Suprapubic skin (tissue), 4 donors: ENCODE measurements around the gene EBI3. TPM values are rescaled to one million over a fixed set of nuclear protein-coding genes. Genes with fewer than 3 reads are reported as not detected.

Experiments used
- DNase-seq, 2 donors: peaks; one replicate each; pipeline ENCODE4 v3.0.0-alpha.2; 2019; ENCODE audit warnings: low spot score in 2 of 2
- H3K27ac ChIP-seq: fragments of 200-600 bp; sonication (generic); one replicate; pipeline ENCODE4 v1.5.1; 2019
- H3K27me3 ChIP-seq: fragments of 200-600 bp; sonication (generic); one replicate; pipeline ENCODE4 v1.5.1; 2019
- H3K36me3 ChIP-seq: fragments of 200-600 bp; sonication (generic); one replicate; pipeline ENCODE4 v1.5.1; 2019
- H3K4me1 ChIP-seq: fragments of 200-600 bp; sonication (generic); one replicate; pipeline ENCODE4 v1.5.1; 2019
- H3K4me3 ChIP-seq: fragments of 200-600 bp; sonication (generic); one replicate; pipeline ENCODE4 v1.5.1; 2019; ENCODE audit warnings: mild to moderate bottlenecking
- H3K9me3 ChIP-seq: fragments of 200-600 bp; sonication (generic); one replicate; pipeline ENCODE4 v1.5.1; 2019
- EP300 ChIP-seq: sonication (generic); formaldehyde crosslinking; IDR thresholded peaks from one replicate; pipeline ENCODE4 v1.6.1; 2017; ENCODE audit warnings: antibody characterized with exemption
- POLR2A ChIP-seq, 2 donors: fragments of 450-650 bp; IDR thresholded peaks; one replicate each; pipeline ENCODE4 v1.6.1; 2017; ENCODE audit warnings: antibody characterized with exemption in 2 of 2, mild to moderate bottlenecking in 2 of 2, moderate library complexity in 2 of 2
- POLR2AphosphoS5 ChIP-seq, 3 donors: sonication (generic); formaldehyde crosslinking; IDR thresholded peaks; one replicate each; pipeline ENCODE4 v1.6.1; 2017; ENCODE audit warnings: antibody characterized with exemption in 3 of 3
- WGBS: methylation state at CpG from one replicate; pipeline ENCODE4 v1.1.5; 2018; 5-methylcytosine and 5-hydroxymethylcytosine counted together
- total RNA-seq, 4 donors: library from RNA; depleted of rRNA; stranded (reverse); fragments of >200 nt; gene quantifications; one replicate each; pipeline ENCODE4 v1.1.0, GENCODE V29; 2016
- TF ChIP-seq, protein P1 (sequence below), 2 donors: fragments of 200-600 bp in 1 of 2; fragments of 450-650 bp in 1 of 2; sonication (generic) in 1 of 2; IDR thresholded peaks; one replicate each; pipeline ENCODE4 v1.5.1; 2016 to 2019; ENCODE audit warnings: antibody characterized with exemption in 2 of 2, mild to moderate bottlenecking in 1 of 2, moderate library complexity in 1 of 2

EBI3 gene
- total RNA-seq, 4 donors from 2014 or later, result 0.57 to 0.89 (median 0.57) TPM; not detected in 1

DNA sequence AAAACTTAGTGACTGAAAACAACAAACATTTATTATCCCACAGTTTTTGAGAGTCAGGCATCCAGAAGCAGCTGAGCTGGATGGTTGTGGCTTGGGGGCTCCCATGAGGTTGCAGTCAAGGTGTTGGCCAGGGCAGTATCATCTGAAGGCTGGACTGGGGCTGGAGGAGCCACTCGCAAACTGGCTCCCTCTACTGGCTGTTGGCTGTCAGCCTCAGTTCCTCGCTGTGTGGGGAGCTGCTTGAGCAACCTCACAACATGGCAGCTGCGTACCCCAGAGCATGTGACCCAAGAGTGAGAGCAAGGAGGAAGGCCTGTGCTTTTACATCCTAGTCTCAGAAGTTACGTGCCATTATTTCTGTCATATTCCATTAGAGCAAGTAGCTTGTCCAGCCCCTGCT, 27.2 kb downstream of the EBI3 start:
- H3K9me3 ChIP-seq, result no peaks in the 10 kb centered on the region
- TF ChIP-seq, protein P1, sequence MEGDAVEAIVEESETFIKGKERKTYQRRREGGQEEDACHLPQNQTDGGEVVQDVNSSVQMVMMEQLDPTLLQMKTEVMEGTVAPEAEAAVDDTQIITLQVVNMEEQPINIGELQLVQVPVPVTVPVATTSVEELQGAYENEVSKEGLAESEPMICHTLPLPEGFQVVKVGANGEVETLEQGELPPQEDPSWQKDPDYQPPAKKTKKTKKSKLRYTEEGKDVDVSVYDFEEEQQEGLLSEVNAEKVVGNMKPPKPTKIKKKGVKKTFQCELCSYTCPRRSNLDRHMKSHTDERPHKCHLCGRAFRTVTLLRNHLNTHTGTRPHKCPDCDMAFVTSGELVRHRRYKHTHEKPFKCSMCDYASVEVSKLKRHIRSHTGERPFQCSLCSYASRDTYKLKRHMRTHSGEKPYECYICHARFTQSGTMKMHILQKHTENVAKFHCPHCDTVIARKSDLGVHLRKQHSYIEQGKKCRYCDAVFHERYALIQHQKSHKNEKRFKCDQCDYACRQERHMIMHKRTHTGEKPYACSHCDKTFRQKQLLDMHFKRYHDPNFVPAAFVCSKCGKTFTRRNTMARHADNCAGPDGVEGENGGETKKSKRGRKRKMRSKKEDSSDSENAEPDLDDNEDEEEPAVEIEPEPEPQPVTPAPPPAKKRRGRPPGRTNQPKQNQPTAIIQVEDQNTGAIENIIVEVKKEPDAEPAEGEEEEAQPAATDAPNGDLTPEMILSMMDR (IDR thresholded peaks at IDR 0.05), result no peak
- TF ChIP-seq POLR2A (IDR thresholded peaks at IDR 0.05) (no peak), EP300 (no peak), POLR2AphosphoS5 (IDR thresholded peaks at IDR 0.05) (no peak)
- H3K36me3 ChIP-seq, result peaks cover 99% of the 10 kb centered on the region
- H3K27me3 ChIP-seq, result no peaks in the 10 kb centered on the region
- WGBS, result 90% methylated on average over 4 of the region's 4 CpGs
- H3K4me1 ChIP-seq, result no peaks in the 10 kb centered on the region
- H3K27ac ChIP-seq, result no peak overlapping the region
- no peak overlapping the region for H3K4me3 ChIP-seq
- no peak for DNase-seq

DNA sequence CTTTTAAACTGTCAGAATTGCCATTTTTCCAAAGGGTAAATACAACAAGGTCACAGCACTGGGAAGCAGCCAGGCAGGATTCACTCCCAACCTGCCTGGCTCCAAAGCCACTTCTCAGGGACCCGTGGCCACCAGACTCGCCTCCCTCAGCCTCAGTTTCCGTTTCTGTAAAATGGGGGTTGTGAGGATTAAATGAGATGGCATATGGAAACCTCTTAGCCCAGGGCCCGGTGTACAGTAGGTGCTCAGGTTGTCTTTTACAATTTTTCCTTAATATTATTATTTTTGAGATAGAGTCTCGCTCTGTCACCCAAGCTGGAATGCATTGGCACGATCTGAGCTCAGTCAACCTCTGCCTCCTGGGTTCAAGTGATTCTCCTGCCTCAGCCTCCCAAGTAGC, 27.7 kb downstream of the EBI3 start:
- no peaks in the 10 kb centered on the region for H3K27me3 ChIP-seq
- no peak for DNase-seq
- peaks cover 99% of the 10 kb centered on the region for H3K36me3 ChIP-seq
- whole genome bisulfite sequencing, result 84% methylated on average over 6 of the region's 6 CpGs
- H3K4me3 ChIP-seq, result no peak overlapping the region
- no peak overlapping the region for H3K27ac ChIP-seq
- no peak for TF ChIP-seq POLR2A (IDR thresholded peaks at IDR 0.05)
- no peak for TF ChIP-seq POLR2AphosphoS5 (IDR thresholded peaks at IDR 0.05)
- TF ChIP-seq EP300, result no peak
- TF ChIP-seq, protein P1 (IDR thresholded peaks at IDR 0.05), result no peak
- H3K4me1 ChIP-seq, result no peaks in the 10 kb centered on the region
- H3K9me3 ChIP-seq, result no peaks in the 10 kb centered on the region

DNA sequence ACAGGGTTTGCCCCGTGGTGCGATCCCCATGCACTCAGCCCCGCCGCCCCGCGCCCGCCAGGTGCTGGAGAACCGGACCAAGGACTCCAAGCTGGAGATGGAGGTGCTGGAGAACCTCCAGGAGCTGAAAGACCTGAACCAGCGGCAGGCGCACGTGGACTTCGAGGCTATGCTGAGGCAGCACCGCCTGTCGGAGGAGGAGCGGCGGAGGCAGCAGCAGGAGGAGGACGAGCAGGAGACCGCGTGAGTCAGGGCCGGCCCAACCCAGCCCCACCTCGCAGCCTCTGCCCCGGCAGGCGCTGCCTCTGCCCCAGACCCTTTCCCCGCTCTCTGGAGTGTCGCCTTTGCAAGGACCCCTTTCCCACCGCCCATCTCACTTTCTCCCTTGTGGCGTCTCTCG, 28.9 kb downstream of the EBI3 start:
- Histone ChIP-seq H3K27ac (no peak overlapping the region), H3K9me3 (no peaks in the 10 kb centered on the region), H3K4me1 (no peaks in the 10 kb centered on the region), H3K4me3 (no peak overlapping the region), H3K27me3 (no peaks in the 10 kb centered on the region), H3K36me3 (peaks cover 99% of the 10 kb centered on the region)
- 90% methylated on average over 18 of the region's 28 CpGs for WGBS
- no peak for TF ChIP-seq POLR2A (IDR thresholded peaks at IDR 0.05)
- TF ChIP-seq EP300, result no peak
- no peak for TF ChIP-seq POLR2AphosphoS5 (IDR thresholded peaks at IDR 0.05)
- TF ChIP-seq, protein P1 (IDR thresholded peaks at IDR 0.05), result no peak
- DNase-seq, result no peak

DNA sequence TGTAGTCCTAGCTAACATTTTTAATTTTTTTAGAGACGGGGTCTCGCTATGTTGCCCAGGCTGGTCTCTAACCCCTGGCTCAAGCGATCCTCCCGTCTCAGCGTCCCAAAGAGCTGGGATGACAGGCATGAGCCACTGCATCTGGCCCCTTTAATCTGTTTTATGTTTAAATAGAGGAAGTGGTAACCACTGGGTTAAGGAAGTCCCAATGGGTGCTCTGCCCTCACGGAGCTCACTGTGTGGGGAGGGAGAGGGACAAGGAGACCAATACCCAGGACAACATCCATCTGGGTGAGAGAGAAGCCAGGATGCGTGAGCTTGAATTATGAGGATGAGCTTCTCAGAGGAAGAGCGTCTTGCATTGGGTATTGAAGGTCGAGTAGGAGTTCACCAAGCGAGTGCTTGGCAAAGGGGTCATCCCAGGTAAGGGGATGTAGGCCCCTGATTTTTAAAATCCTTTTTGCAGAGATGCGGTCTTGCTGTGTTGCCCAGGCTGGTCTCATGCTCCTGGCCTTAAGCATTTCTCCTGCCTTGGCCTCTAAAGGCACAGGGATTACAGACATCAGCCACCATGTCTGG, 31.4 kb downstream of the EBI3 start:
- Histone ChIP-seq H3K9me3 (no peaks in the 10 kb centered on the region), H3K36me3 (peaks cover 96% of the 10 kb centered on the region), H3K4me1 (no peaks in the 10 kb centered on the region), H3K27me3 (no peaks in the 10 kb centered on the region), H3K27ac (no peak overlapping the region), H3K4me3 (no peak overlapping the region)
- TF ChIP-seq EP300 (no peak), POLR2AphosphoS5 (IDR thresholded peaks at IDR 0.05) (no peak), POLR2A (IDR thresholded peaks at IDR 0.05) (no peak)
- TF ChIP-seq, protein P1 (IDR thresholded peaks at IDR 0.05), result no peak
- DNase-seq, result no peak
- 90% methylated on average over 11 of the region's 11 CpGs for WGBS

DNA sequence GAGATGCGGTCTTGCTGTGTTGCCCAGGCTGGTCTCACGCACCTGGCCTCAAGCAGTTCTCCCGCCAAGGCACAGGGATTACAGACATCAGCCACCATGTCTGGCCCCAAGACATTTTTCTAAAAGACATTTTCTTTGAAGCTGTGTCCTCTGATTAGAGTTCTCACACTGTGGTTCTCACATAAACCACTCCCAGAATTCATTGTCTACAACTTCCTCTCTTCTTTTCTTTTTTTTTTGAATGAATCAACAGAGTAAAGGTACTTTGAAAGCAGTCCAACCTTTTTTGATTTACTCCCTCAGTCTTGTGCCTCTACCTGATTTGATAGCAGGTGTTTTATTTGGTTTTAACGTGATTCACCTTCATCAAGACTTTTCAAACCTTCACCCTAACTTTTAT, 35.5 kb downstream of the EBI3 start:
- H3K9me3 ChIP-seq, result no peaks in the 10 kb centered on the region
- H3K36me3 ChIP-seq, result peaks cover 93% of the 10 kb centered on the region
- H3K4me3 ChIP-seq, result no peak overlapping the region
- TF ChIP-seq, protein P1 (IDR thresholded peaks at IDR 0.05), result no peak
- TF ChIP-seq EP300, result no peak
- TF ChIP-seq POLR2AphosphoS5 (IDR thresholded peaks at IDR 0.05), result no peak
- WGBS, result 64% methylated on average over 4 of the region's 4 CpGs
- no peaks in the 10 kb centered on the region for H3K4me1 ChIP-seq
- H3K27me3 ChIP-seq, result no peaks in the 10 kb centered on the region
- H3K27ac ChIP-seq, result no peak overlapping the region
- no peak for DNase-seq
